Measurements from ENCODE around the gene VIPR2.

The VIPR2 gene

GRCh38 chr7:159061209-159061608 lies 83.5 kb downstream of the VIPR2 start:
- POLR2A ChIA-PET (ENCODE audit: low non-redundant PET), result no interaction called here
- DNase-seq (ENCODE audit: low spot score), result no peak
- TF ChIP-seq, protein P1, sequence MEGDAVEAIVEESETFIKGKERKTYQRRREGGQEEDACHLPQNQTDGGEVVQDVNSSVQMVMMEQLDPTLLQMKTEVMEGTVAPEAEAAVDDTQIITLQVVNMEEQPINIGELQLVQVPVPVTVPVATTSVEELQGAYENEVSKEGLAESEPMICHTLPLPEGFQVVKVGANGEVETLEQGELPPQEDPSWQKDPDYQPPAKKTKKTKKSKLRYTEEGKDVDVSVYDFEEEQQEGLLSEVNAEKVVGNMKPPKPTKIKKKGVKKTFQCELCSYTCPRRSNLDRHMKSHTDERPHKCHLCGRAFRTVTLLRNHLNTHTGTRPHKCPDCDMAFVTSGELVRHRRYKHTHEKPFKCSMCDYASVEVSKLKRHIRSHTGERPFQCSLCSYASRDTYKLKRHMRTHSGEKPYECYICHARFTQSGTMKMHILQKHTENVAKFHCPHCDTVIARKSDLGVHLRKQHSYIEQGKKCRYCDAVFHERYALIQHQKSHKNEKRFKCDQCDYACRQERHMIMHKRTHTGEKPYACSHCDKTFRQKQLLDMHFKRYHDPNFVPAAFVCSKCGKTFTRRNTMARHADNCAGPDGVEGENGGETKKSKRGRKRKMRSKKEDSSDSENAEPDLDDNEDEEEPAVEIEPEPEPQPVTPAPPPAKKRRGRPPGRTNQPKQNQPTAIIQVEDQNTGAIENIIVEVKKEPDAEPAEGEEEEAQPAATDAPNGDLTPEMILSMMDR (conservative IDR thresholded peaks at IDR 0.05; ENCODE audit: low read depth), result no peak
- CTCF ChIA-PET, result interaction anchor here (0.7 kb wide), 1 partner anchor 362 kb away, joined by 4 read pairs; no protein-coding TSS in a partner anchor
- H3K27ac ChIP-seq, result no peak overlapping the region

DNA sequence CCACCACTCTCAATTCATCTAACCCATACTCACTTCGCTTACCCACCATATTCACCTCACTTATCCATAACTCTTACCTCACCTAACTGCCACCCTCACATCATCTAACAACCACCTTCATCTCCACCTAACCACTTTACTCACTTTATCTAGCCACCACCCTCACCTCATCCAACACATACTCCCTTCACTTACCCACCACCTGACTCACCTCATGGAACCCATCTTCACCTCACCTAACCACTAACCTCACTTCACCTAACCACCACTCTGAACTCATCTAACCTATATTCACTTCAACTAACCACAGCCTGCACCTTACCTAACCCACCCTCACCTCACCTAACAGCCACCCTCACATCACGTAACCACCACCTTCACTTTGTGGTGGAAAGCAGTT lies 84.2 kb downstream of the VIPR2 start:
- ChIA-PET POLR2A (ENCODE audit: low non-redundant PET) (no interaction called here), CTCF (no interaction called here)
- DNase-seq (ENCODE audit: low spot score), result no peak
- TF ChIP-seq, protein P1 (conservative IDR thresholded peaks at IDR 0.05; ENCODE audit: low read depth), result no peak
- no peak overlapping the region for H3K27ac ChIP-seq

DNA sequence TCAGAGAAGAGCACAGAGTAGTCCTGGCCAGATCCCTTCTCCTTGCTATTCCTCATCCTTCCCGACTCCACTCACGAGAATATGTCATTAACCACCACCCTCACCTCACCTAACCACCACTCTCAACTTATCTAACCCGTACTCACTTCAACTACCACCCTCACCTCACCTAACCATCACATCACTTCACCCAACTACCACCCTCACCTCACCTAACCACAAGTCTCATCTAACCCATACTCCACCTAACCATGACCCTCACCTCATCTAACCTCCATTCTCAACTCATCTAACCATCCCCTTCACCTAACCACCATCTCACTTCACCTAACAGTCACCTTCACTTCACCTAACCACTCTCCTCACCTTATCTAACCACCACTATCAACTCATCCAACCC lies 85.0 kb downstream of the VIPR2 start:
- H3K27ac ChIP-seq, result no peak overlapping the region
- no peak for DNase-seq (ENCODE audit: low spot score)
- ChIA-PET CTCF (no interaction called here), POLR2A (ENCODE audit: low non-redundant PET) (no interaction called here)
- TF ChIP-seq, protein P1 (conservative IDR thresholded peaks at IDR 0.05; ENCODE audit: low read depth), result no peak

DNA sequence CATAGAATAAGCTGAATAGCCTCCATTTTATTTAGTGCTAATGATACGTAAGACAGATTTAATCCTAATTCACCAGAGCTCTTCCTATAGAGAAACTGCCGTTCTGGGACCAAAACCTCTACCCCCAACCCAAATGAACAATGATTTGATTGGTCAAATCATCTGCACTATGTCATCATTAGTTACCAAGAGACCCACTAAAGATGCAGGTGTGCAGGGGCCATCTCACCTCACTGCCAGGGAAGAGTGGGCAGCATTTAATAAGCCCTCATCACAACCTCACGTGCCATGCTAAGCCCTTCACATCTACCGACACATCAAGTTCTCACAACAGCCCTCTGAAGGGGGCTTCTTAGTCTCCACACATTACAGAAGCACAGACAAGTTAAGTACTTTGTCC lies 87.0 kb downstream of the VIPR2 start:
- TF ChIP-seq, protein P1 (conservative IDR thresholded peaks at IDR 0.05; ENCODE audit: low read depth), result no peak
- POLR2A ChIA-PET (ENCODE audit: low non-redundant PET), result no interaction called here
- CTCF ChIA-PET, result no interaction called here
- no peak for DNase-seq (ENCODE audit: low spot score)
- H3K27ac ChIP-seq, result no peak overlapping the region

DNA sequence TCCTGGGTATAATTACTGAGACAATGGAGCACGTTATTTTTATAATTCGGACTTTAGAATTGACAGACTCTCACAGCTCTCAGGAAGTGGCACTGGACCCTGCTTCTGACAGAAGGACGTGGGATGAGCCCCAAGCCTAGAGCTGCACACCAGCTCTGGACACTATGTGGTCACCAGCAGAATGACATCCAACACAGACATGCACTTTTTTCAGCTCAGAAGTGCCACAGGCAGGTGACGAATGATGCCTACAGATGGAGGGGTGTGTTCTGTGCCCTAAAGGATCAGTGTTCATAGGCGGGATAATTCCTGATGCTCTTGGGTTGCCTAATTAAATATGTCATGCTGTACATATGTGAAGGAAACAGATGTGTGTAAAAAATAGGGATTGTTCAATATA lies 87.9 kb downstream of the VIPR2 start:
- no peak for DNase-seq (ENCODE audit: low spot score)
- ChIA-PET CTCF (no interaction called here), POLR2A (ENCODE audit: low non-redundant PET) (no interaction called here)
- TF ChIP-seq, protein P1 (conservative IDR thresholded peaks at IDR 0.05; ENCODE audit: low read depth), result no peak
- H3K27ac ChIP-seq, result no peak overlapping the region

DNA sequence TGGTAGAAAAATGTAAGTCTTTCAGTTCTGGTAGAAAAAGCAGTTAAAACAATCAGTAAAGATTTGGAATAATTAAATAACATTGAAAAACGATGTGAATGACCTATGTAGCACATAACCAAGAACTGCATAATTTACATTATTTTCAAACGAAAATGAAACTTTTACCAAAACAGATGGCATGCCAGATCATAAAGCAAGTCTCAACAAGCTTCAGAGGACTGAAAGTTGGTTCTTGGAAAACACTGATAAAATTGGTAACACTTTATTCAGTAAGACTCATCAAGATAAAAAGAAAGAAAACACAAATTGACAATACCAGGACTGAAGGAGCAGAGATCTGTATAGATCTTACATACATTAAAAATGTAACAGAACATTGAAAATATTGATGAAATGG lies 92.8 kb downstream of the VIPR2 start:
- CTCF ChIA-PET, result interaction anchor here (0.6 kb wide), 1 partner anchor 32 kb away, joined by 4 read pairs; no protein-coding TSS in a partner anchor
- TF ChIP-seq, protein P1 (conservative IDR thresholded peaks at IDR 0.05; ENCODE audit: low read depth), result no peak
- POLR2A ChIA-PET (ENCODE audit: low non-redundant PET), result no interaction called here
- H3K27ac ChIP-seq, result no peak overlapping the region
- DNase-seq (ENCODE audit: low spot score), result no peak

GRCh38 chr7:159050704-159051103 lies 94.0 kb downstream of the VIPR2 start:
- no peak overlapping the region for H3K27ac ChIP-seq
- POLR2A ChIA-PET (ENCODE audit: low non-redundant PET), result no interaction called here

More at GRCh38 chr7:159050704-159051103, 94.0 kb downstream of the VIPR2 start:
- CTCF ChIA-PET, result no interaction called here
- DNase-seq (ENCODE audit: low spot score), result no peak
- TF ChIP-seq, protein P1 (conservative IDR thresholded peaks at IDR 0.05; ENCODE audit: low read depth), result no peak
